GM12878 (cell line): ENCODE measurements around the gene PHC2. TPM values are rescaled to one million over a fixed set of nuclear protein-coding genes. Genes with fewer than 3 reads are reported as not detected.

ENCODE experiments used
- ATAC-seq: fragments of 200-7000 bp; cut with Tn5 transposase; 3 replicates; pipeline ENCODE4 v1.9.1; 2020; ENCODE audit warnings: mild to moderate bottlenecking, moderate library complexity
- BruUV-seq: library from RNA; stranded (reverse); fragments of 400-500 nt; replicated peaks from 2 replicates; lab custom pipeline; 2021; lab: Mats Ljungman, UMichigan
- CTCF ChIA-PET: fragments of 300-600 bp; sonication (Branson Sonifier 250); formaldehyde crosslinking; extraction: SDS; loops from one replicate; lab custom pipeline; 2021; ENCODE audit warnings: inconsistent platforms; lab: Yijun Ruan, JAX
- POLR2A ChIA-PET: fragments of 350-600 bp; formaldehyde crosslinking; extraction: SDS; loops from one replicate; lab custom pipeline; 2021; ENCODE audit warnings: inconsistent platforms; lab: Charles Lee
- RAD21 ChIA-PET: fragments of 300-600 bp; sonication (Branson Sonifier 250); formaldehyde crosslinking; loops from one replicate; lab custom pipeline; 2023; ENCODE audit warnings: antibody characterized with exemption; ENCODE audit not compliant: unreplicated experiment; lab: Charles Lee
- SMC1A ChIA-PET: fragments of 300-600 bp; sonication (Branson Sonifier 250); formaldehyde crosslinking; loops from one replicate; lab custom pipeline; 2023; ENCODE audit not compliant: unreplicated experiment, uncharacterized antibody; lab: Charles Lee
- DNase-seq: peaks from one replicate; pipeline ENCODE4 v3.0.0-alpha.2; 2011; ENCODE audit warnings: low read depth, low spot score
- FAIRE-seq: peaks from 3 replicates; lab custom pipeline; 2011; peaks lifted over from hg19 to GRCh38; lab: Jason Lieb, UNC
- H2AFZ ChIP-seq: 2 replicates; pipeline ENCODE4 v1.6.0; 2011; ENCODE audit warnings: low read depth, low read length, control low read depth; ENCODE audit not compliant: control insufficient read depth
- H3K27ac ChIP-seq: 2 replicates; pipeline ENCODE4 v1.5.1; 2011; ENCODE audit warnings: control low read depth; ENCODE audit not compliant: control insufficient read depth, insufficient read depth
- H3K27me3 ChIP-seq, 2 experiments: replicated peaks in 1 of 2; 2 replicates each; pipeline versions ENCODE4 v1.6.0 to v1.6.1; 2011; ENCODE audit warnings: low read length in 1 of 2; ENCODE audit not compliant: control insufficient read depth in 2 of 2, insufficient read depth in 2 of 2
- H3K36me3 ChIP-seq, 2 experiments: 2 replicates each; pipeline ENCODE4 v1.5.1; 2011; ENCODE audit warnings: low read length in 1 of 2; ENCODE audit not compliant: control insufficient read depth in 2 of 2, insufficient read depth in 2 of 2
- H3K4me1 ChIP-seq: 2 replicates; pipeline ENCODE4 v1.6.1; 2011; ENCODE audit warnings: mild to moderate bottlenecking, low read length, moderate library complexity, mixed read lengths; ENCODE audit not compliant: control insufficient read depth, insufficient read depth
- H3K4me2 ChIP-seq: 2 replicates; pipeline ENCODE4 v1.6.0; 2011; ENCODE audit warnings: control low read depth; ENCODE audit not compliant: control insufficient read depth, insufficient read depth
- H3K4me3 ChIP-seq: fragments of 200-600 bp; sonication (generic); 2 replicates; pipeline ENCODE4 v1.5.1; 2016
- H3K79me2 ChIP-seq: 2 replicates; pipeline ENCODE4 v1.6.0; 2011; ENCODE audit warnings: low read length; ENCODE audit not compliant: control insufficient read depth, insufficient read depth
- H3K9ac ChIP-seq: 2 replicates; pipeline ENCODE4 v1.8.0; 2011; ENCODE audit warnings: low read length, control low read depth, mixed read lengths; ENCODE audit not compliant: control insufficient read depth, insufficient read depth
- H3K9me3 ChIP-seq: replicated peaks from 3 replicates; pipeline ENCODE4 v1.5.1; 2011; ENCODE audit warnings: mild to moderate bottlenecking, low read length; ENCODE audit not compliant: control insufficient read depth, insufficient read depth
- H4K20me1 ChIP-seq: 2 replicates; pipeline ENCODE4 v1.6.0; 2011; ENCODE audit not compliant: control insufficient read depth, insufficient read depth
- BMI1 ChIP-seq: fragments of 450-650 bp; IDR thresholded peaks from 2 replicates; pipeline ENCODE4 v1.6.1; 2016; ENCODE audit warnings: mild to moderate bottlenecking, moderate library complexity, borderline replicate concordance
- EGR1 ChIP-seq, 2 experiments: IDR thresholded peaks; 1 replicate in 1 of 2; 2 replicates in 1 of 2; pipeline ENCODE4 v1.6.1; 2011 to 2012; ENCODE audit warnings: low read depth in 2 of 2, low read length in 2 of 2, borderline replicate concordance in 1 of 2, mild to moderate bottlenecking in 1 of 2, moderate library complexity in 1 of 2
- HDAC2 ChIP-seq: fragments of 200-600 bp; sonication (generic); IDR thresholded peaks from 2 replicates; pipeline ENCODE4 v1.6.1; 2017
- PAX5 ChIP-seq: IDR thresholded peaks from 2 replicates; pipeline ENCODE4 v1.6.1; 2011; ENCODE audit warnings: low read depth, low read length, borderline replicate concordance
- POLR2AphosphoS2 ChIP-seq: IDR thresholded peaks from 2 replicates; pipeline ENCODE4 v1.6.1; 2011; ENCODE audit warnings: low read depth, mild to moderate bottlenecking, low read length, improper control_type of control experiment, moderate library complexity
- SUPT20H ChIP-seq: IDR thresholded peaks from 2 replicates; pipeline ENCODE4 v1.6.1; 2011; ENCODE audit warnings: low read depth, mild to moderate bottlenecking, low read length, moderate library complexity, borderline replicate concordance; ENCODE audit not compliant: control insufficient read depth
- WGBS: methylation state at CpG from one replicate; pipeline ENCODE4 v1.1.6; 2016; ENCODE audit warnings: low lambda C conversion rate; ENCODE audit not compliant: insufficient replicate concordance, insufficient coverage; ENCODE audit errors: missing lambda C conversion rate; 5-methylcytosine and 5-hydroxymethylcytosine counted together
- in situ Hi-C: fragments of 300-500 bp; cut with MboI; formaldehyde crosslinking; loops from 9 replicates; pipeline ENCODE4 v1.14.3; 2018; ENCODE audit warnings: mixed read lengths
- intact Hi-C: fragments of 100-400 bp; cut with micrococcal nuclease; formaldehyde crosslinking; loops from one replicate; pipeline ENCODE4 v1.14.2; 2022; ENCODE audit not compliant: unreplicated experiment
- polyA plus RNA-seq, 11 experiments: library from polyadenylated mRNA; depleted of rRNA in 4 of 11; unstranded in 6 of 11; stranded (reverse) in 5 of 11; fragments of >200 nt; fragmentation: Nextera tagmentation in 4 of 11; fragmentation: Illumina TruSeq in 1 of 11; extraction: Ambion mirVana in 4 of 11; extraction: Trizol in 1 of 11; gene quantifications; 1 replicate in 1 of 11; 2 replicates in 10 of 11; pipeline versions ENCODE4 v1.2.1 to v1.2.3, GENCODE V29; 2011 to 2016; ENCODE audit warnings: inconsistent platforms in 2 of 11, missing spikeins in 2 of 11, low read depth in 1 of 11
- total RNA-seq, 4 experiments: library from RNA; depleted of rRNA in 3 of 4; stranded (reverse); fragments of >200 nt in 3 of 4; fragmentation: Illumina TruSeq in 1 of 4; extraction: Trizol in 1 of 4; gene quantifications; 2 replicates each; pipeline versions ENCODE4 v1.2.1 to v1.2.3, GENCODE V29; 2013 to 2021
- TF ChIP-seq, protein P1 (sequence below): fragments of 450-650 bp; IDR thresholded peaks from 2 replicates; pipeline ENCODE4 v1.6.1; 2017; ENCODE audit warnings: mild to moderate bottlenecking, moderate library complexity

The PHC2 gene
- total and polyA plus RNA-seq, 10 of the 15 experiments (the other 5 are each of a cell fraction or from before 2014, with no cell fraction given): 2.0 to 35.9 (median 16.4) TPM

DNA sequence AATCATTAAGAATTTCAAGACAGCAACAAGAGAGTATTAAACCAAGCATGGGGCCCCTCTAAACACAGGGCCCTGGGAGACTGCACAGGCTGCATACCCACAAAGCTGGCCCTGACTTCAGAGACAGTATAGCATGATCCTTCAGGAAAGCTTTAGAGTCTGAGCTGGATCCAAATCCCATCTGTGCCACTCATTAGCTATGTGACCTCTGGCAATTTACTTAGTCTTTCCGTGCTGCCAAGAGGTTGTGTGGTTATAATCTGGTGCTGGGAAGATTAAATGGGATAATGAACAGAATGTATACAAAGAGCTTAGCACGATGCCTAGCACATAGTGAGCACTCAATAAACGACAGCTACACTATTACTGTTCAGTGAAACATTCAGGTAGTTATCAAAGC lies 4.0 kb downstream of the PHC2 start:
- SMC1A ChIA-PET: interaction anchor here (0.8 to 0.9 kb wide), 2 partner anchors 17 to 44 kb away, joined by 3 read pairs; no protein-coding TSS in a partner anchor
- Histone ChIP-seq H3K9me3 (no peaks in the 10 kb centered on the region; the same call in 1 of the 3 replicates), H3K27ac (no peak overlapping the region)
- no TSS peak for BruUV-seq
- no peak for TF ChIP-seq EGR1 (IDR thresholded peaks at IDR 0.05; ENCODE audit: borderline replicate concordance in 1 of 2, low read depth in 2 of 2, low read length in 2 of 2)
- TF ChIP-seq POLR2AphosphoS2: no peak
- TF ChIP-seq BMI1: no peak
- TF ChIP-seq PAX5: no peak
- TF ChIP-seq HDAC2: no peak
- no peak for TF ChIP-seq SUPT20H
- TF ChIP-seq, protein P1, sequence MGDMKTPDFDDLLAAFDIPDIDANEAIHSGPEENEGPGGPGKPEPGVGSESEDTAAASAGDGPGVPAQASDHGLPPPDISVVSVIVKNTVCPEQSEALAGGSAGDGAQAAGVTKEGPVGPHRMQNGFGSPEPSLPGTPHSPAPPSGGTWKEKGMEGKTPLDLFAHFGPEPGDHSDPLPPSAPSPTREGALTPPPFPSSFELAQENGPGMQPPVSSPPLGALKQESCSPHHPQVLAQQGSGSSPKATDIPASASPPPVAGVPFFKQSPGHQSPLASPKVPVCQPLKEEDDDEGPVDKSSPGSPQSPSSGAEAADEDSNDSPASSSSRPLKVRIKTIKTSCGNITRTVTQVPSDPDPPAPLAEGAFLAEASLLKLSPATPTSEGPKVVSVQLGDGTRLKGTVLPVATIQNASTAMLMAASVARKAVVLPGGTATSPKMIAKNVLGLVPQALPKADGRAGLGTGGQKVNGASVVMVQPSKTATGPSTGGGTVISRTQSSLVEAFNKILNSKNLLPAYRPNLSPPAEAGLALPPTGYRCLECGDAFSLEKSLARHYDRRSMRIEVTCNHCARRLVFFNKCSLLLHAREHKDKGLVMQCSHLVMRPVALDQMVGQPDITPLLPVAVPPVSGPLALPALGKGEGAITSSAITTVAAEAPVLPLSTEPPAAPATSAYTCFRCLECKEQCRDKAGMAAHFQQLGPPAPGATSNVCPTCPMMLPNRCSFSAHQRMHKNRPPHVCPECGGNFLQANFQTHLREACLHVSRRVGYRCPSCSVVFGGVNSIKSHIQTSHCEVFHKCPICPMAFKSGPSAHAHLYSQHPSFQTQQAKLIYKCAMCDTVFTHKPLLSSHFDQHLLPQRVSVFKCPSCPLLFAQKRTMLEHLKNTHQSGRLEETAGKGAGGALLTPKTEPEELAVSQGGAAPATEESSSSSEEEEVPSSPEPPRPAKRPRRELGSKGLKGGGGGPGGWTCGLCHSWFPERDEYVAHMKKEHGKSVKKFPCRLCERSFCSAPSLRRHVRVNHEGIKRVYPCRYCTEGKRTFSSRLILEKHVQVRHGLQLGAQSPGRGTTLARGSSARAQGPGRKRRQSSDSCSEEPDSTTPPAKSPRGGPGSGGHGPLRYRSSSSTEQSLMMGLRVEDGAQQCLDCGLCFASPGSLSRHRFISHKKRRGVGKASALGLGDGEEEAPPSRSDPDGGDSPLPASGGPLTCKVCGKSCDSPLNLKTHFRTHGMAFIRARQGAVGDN: no peak
- TF ChIP-seq, all 136 proteins: peak for 0
- no peak overlapping the region for H3K9ac ChIP-seq
- in situ Hi-C loops: no loop called here
- peaks cover 10% of the 10 kb centered on the region for H3K4me1 ChIP-seq
- no peak overlapping the region for H2AFZ ChIP-seq
- ChIA-PET RAD21 (interaction anchor here (1.2 kb wide), 2 partner anchors 9 to 131 kb away, joined by 3 read pairs; no protein-coding TSS in a partner anchor), CTCF (no interaction called here), POLR2A (no interaction called here)
- no peak for DNase-seq
- intact Hi-C loops: no loop called here
- no peak for ATAC-seq
- no peak for FAIRE-seq
- H3K4me2 ChIP-seq: no peak overlapping the region
- H3K4me3 ChIP-seq: no peak overlapping the region
- WGBS: 0% methylated on average over 3 of the region's 3 CpGs
- no peaks in the 10 kb centered on the region for H4K20me1 ChIP-seq
- H3K36me3 ChIP-seq: no peaks in the 10 kb centered on the region
- H3K79me2 ChIP-seq: no peaks in the 10 kb centered on the region
- peaks cover 3 to 6% of the 10 kb centered on the region in 2 experiments; a peak in 3 of 4 replicates for H3K27me3 ChIP-seq
